H1 (cell line): Measurements from ENCODE around the gene ISY1. TPM values are rescaled to one million over a fixed set of nuclear protein-coding genes. Genes with fewer than 3 reads are reported as not detected.

Experiments
- CTCF ChIA-PET: fragments of 300-600 bp; sonication (Branson Sonifier 250); formaldehyde crosslinking; loops from one replicate; lab custom pipeline; 2021; ENCODE audit not compliant: partially characterized antibody; lab: Charles Lee
- POLR2A ChIA-PET: fragments of 300-600 bp; sonication (Branson Sonifier 250); formaldehyde crosslinking; loops from one replicate; lab custom pipeline; 2021; ENCODE audit warnings: inconsistent platforms; ENCODE audit not compliant: partially characterized antibody; lab: Charles Lee
- DNase-seq, 2 experiments: peaks; one replicate each; pipeline versions ENCODE4 v3.0.0 to v3.0.0-alpha.2; 2010 to 2022; ENCODE audit warnings: low spot score in 2 of 2, low read depth in 1 of 2, mixed read lengths in 1 of 2
- FAIRE-seq: peaks from 2 replicates; lab custom pipeline; 2011; peaks lifted over from hg19 to GRCh38; lab: Jason Lieb, UNC
- H2AFZ ChIP-seq: 2 replicates; pipeline ENCODE4 v1.8.1; 2012; ENCODE audit warnings: low read length, inconsistent platforms
- H2AK5ac ChIP-seq: 2 replicates; pipeline ENCODE4 v1.6.1; 2013; ENCODE audit warnings: low read depth, low read length
- H2BK120ac ChIP-seq: replicated peaks from 2 replicates; pipeline ENCODE3; 2013; ENCODE audit warnings: low read depth, low read length, inconsistent platforms
- H2BK12ac ChIP-seq: 2 replicates; pipeline ENCODE4 v1.6.1; 2013; ENCODE audit warnings: low read depth, low read length
- H2BK15ac ChIP-seq: 2 replicates; pipeline ENCODE4 v1.6.1; 2013; ENCODE audit warnings: low read length
- H2BK20ac ChIP-seq: 2 replicates; pipeline ENCODE4 v1.6.1; 2013; ENCODE audit warnings: low read length
- H2BK5ac ChIP-seq: 2 replicates; pipeline ENCODE4 v1.6.1; 2013; ENCODE audit warnings: low read depth, low read length
- H3K14ac ChIP-seq: 2 replicates; pipeline ENCODE4 v1.6.1; 2013; ENCODE audit warnings: inconsistent platforms; ENCODE audit not compliant: insufficient read length
- H3K18ac ChIP-seq: 2 replicates; pipeline ENCODE4 v1.6.1; 2013; ENCODE audit warnings: low read length; ENCODE audit errors: extremely low read depth
- H3K23ac ChIP-seq: 2 replicates; pipeline ENCODE4 v1.6.1; 2013; ENCODE audit warnings: inconsistent platforms; ENCODE audit not compliant: insufficient read length
- H3K23me2 ChIP-seq: 2 replicates; pipeline ENCODE4 v1.6.1; 2013; ENCODE audit warnings: low read depth, low read length
- H3K27ac ChIP-seq: 2 replicates; pipeline ENCODE4 v1.6.1; 2011; ENCODE audit warnings: low read depth, low read length, inconsistent platforms
- H3K27me3 ChIP-seq, 4 experiments: replicated peaks in 1 of 4; 1 replicate in 1 of 4; 2 replicates in 3 of 4; pipeline versions ENCODE4 v1.6.1 to v1.8.1; 2011 to 2013; ENCODE audit warnings: low read length in 3 of 4, mild to moderate bottlenecking in 3 of 4, inconsistent platforms in 2 of 4, mixed read lengths in 2 of 4, moderate library complexity in 1 of 4; ENCODE audit not compliant: control insufficient read depth in 3 of 4, insufficient read depth in 3 of 4; ENCODE audit errors: extremely low read depth in 1 of 4
- H3K36me3 ChIP-seq, 4 experiments: 2 replicates each; pipeline versions ENCODE4 v1.6.1 to v1.8.1; 2011 to 2013; ENCODE audit warnings: mild to moderate bottlenecking in 4 of 4, low read length in 3 of 4, moderate library complexity in 2 of 4, control low read depth in 1 of 4, inconsistent platforms in 1 of 4; ENCODE audit not compliant: insufficient read depth in 4 of 4, control insufficient read depth in 2 of 4
- H3K4ac ChIP-seq: replicated peaks from 2 replicates; pipeline ENCODE3; 2013; ENCODE audit warnings: low read length, low read depth, mixed read lengths, inconsistent platforms; ENCODE audit not compliant: insufficient read length
- H3K4me1 ChIP-seq, 4 experiments: replicated peaks in 1 of 4; 1 replicate in 1 of 4; 2 replicates in 3 of 4; pipeline versions ENCODE4 v1.6.1 to v1.8.1; 2011 to 2013; ENCODE audit warnings: low read length in 3 of 4, inconsistent platforms in 2 of 4, mixed read lengths in 1 of 4; ENCODE audit not compliant: insufficient read depth in 4 of 4, control insufficient read depth in 3 of 4
- H3K4me2 ChIP-seq, 2 experiments: 2 replicates each; pipeline versions ENCODE4 v1.6.1 to v1.8.1; 2011 to 2013; ENCODE audit warnings: low read depth in 2 of 2, low read length in 2 of 2, control low read depth in 1 of 2, inconsistent platforms in 1 of 2, mild to moderate bottlenecking in 1 of 2; ENCODE audit not compliant: insufficient read depth in 1 of 2
- H3K4me3 ChIP-seq, 4 experiments: fragments of 200-600, 300-600 bp in 1 of 4; sonication (generic), shearing (Covaris generic), sonication (Bioruptor Twin) in 1 of 4; 2 replicates each; pipeline versions ENCODE4 v1.5.1 to v1.8.1; 2011 to 2016; ENCODE audit warnings: low read length in 4 of 4, low read depth in 3 of 4, control low read depth in 2 of 4, inconsistent platforms in 2 of 4, mild to moderate bottlenecking in 2 of 4, mixed read lengths in 1 of 4, moderate library complexity in 1 of 4; ENCODE audit not compliant: insufficient read depth in 2 of 4; ENCODE audit errors: extremely low read depth in 1 of 4
- H3K56ac ChIP-seq: replicated peaks from 2 replicates; pipeline ENCODE3; 2013; ENCODE audit warnings: low read depth, mild to moderate bottlenecking, mixed read lengths, low read length, inconsistent platforms; ENCODE audit not compliant: insufficient read length
- H3K79me1 ChIP-seq: 2 replicates; pipeline ENCODE4 v1.6.1; 2013; ENCODE audit warnings: low read depth, low read length, control low read depth
- H3K79me2 ChIP-seq, 2 experiments: 2 replicates each; pipeline versions ENCODE4 v1.6.1 to v1.8.1; 2012 to 2013; ENCODE audit warnings: low read length in 2 of 2, mild to moderate bottlenecking in 2 of 2, inconsistent platforms in 1 of 2; ENCODE audit not compliant: insufficient read depth in 2 of 2, control insufficient read depth in 1 of 2
- H3K9ac ChIP-seq, 4 experiments: replicated peaks in 1 of 4; 1 replicate in 1 of 4; 2 replicates in 3 of 4; pipeline versions ENCODE4 v1.6.1 to v1.8.1; 2011 to 2013; ENCODE audit warnings: low read depth in 3 of 4, low read length in 3 of 4, control low read depth in 2 of 4, mild to moderate bottlenecking in 2 of 4, moderate library complexity in 2 of 4, inconsistent platforms in 1 of 4; ENCODE audit errors: extremely low read depth in 1 of 4
- H3K9me3 ChIP-seq, 2 experiments: 2 replicates each; pipeline versions ENCODE4 v1.6.1 to v1.8.1; 2012 to 2013; ENCODE audit warnings: mild to moderate bottlenecking in 2 of 2, moderate library complexity in 2 of 2, control low read depth in 1 of 2, inconsistent platforms in 1 of 2, low read depth in 1 of 2, low read length in 1 of 2, mixed read lengths in 1 of 2; ENCODE audit not compliant: insufficient read depth in 2 of 2
- H4K20me1 ChIP-seq, 2 experiments: replicated peaks in 1 of 2; 2 replicates each; pipeline versions ENCODE3 to v1.8.1; 2011 to 2013; ENCODE audit warnings: inconsistent platforms in 2 of 2, low read length in 2 of 2, mild to moderate bottlenecking in 1 of 2; ENCODE audit not compliant: insufficient read depth in 2 of 2, control insufficient read depth in 1 of 2
- H4K5ac ChIP-seq: 2 replicates; pipeline ENCODE4 v1.6.1; 2013; ENCODE audit warnings: low read length, low read depth, mixed read lengths, inconsistent platforms; ENCODE audit not compliant: insufficient read length
- H4K8ac ChIP-seq: 2 replicates; pipeline ENCODE4 v1.8.0; 2013; ENCODE audit warnings: mild to moderate bottlenecking, moderate library complexity, low read length, inconsistent platforms; ENCODE audit not compliant: insufficient read depth; ENCODE audit errors: extremely low read depth
- H4K91ac ChIP-seq: replicated peaks from 2 replicates; pipeline ENCODE3; 2013; ENCODE audit warnings: low read length, mixed read lengths, inconsistent platforms; ENCODE audit not compliant: insufficient read length
- ASH2L ChIP-seq: fragments of 200-600, 300-600 bp; sonication (generic); IDR thresholded peaks from one replicate; pipeline ENCODE4 v1.7.1; 2017; ENCODE audit warnings: low read length
- ATF3 ChIP-seq: IDR thresholded peaks from 2 replicates; pipeline ENCODE4 v1.6.1; 2011; ENCODE audit warnings: low read depth, mild to moderate bottlenecking, low read length; ENCODE audit not compliant: insufficient read depth
- CTBP2 ChIP-seq: IDR thresholded peaks from 2 replicates; pipeline ENCODE4 v1.7.0; 2011; ENCODE audit warnings: borderline replicate concordance, mild to moderate bottlenecking, moderate library complexity, mixed read lengths, low read length; ENCODE audit not compliant: insufficient read depth, insufficient read length
- GABPA ChIP-seq: IDR thresholded peaks from 2 replicates; pipeline ENCODE4 v1.6.1; 2011; ENCODE audit warnings: mild to moderate bottlenecking, low read length, moderate library complexity, borderline replicate concordance; ENCODE audit not compliant: insufficient read depth
- HDAC2 ChIP-seq, 2 experiments: fragments of 300-600 bp in 1 of 2; sonication (generic) in 1 of 2; IDR thresholded peaks; 2 replicates each; pipeline ENCODE4 v1.6.1; 2011 to 2012; ENCODE audit warnings: low read depth in 2 of 2, low read length in 2 of 2, mild to moderate bottlenecking in 2 of 2, moderate library complexity in 2 of 2, borderline replicate concordance in 1 of 2, inconsistent platforms in 1 of 2
- MAFK ChIP-seq: IDR thresholded peaks from 2 replicates; pipeline ENCODE4 v1.6.1; 2012; ENCODE audit warnings: low read depth, mild to moderate bottlenecking, improper control_type of control experiment, low read length
- PHF8 ChIP-seq: fragments of 200-600 bp; sonication (generic); conservative IDR thresholded peaks from 2 replicates; pipeline ENCODE4 v1.7.1; 2012; ENCODE audit warnings: low read depth, mild to moderate bottlenecking, inconsistent platforms, low read length, moderate library complexity
- RNF2 ChIP-seq: fragments of 200-900, 300-1000 bp; sonication (generic); IDR thresholded peaks from 2 replicates; pipeline ENCODE4 v1.7.1; 2016; ENCODE audit warnings: borderline replicate concordance, low read depth, mild to moderate bottlenecking, antibody characterized with exemption, low read length; ENCODE audit not compliant: poor library complexity, severe bottlenecking; ENCODE audit errors: missing control alignments
- SIX5 ChIP-seq: IDR thresholded peaks from 2 replicates; pipeline ENCODE4 v1.6.1; 2011; ENCODE audit warnings: mild to moderate bottlenecking, low read depth, low read length
- SRF ChIP-seq: IDR thresholded peaks from 2 replicates; pipeline ENCODE4 v1.6.1; 2011; ENCODE audit warnings: mild to moderate bottlenecking, low read depth, low read length, moderate library complexity
- TAF7 ChIP-seq: optimal IDR thresholded peaks from 2 replicates; pipeline ENCODE3; 2011; ENCODE audit warnings: low read depth, mild to moderate bottlenecking, inconsistent platforms, low read length, moderate library complexity, borderline replicate concordance
- WGBS, 2 experiments: shearing (Covaris generic) in 1 of 2; methylation state at CpG; one replicate each; pipeline versions ENCODE4 v1.1.6 to v1.1.7; 2013 to 2015; ENCODE audit warnings: low lambda C conversion rate in 2 of 2, mixed read lengths in 2 of 2, inconsistent platforms in 1 of 2, low coverage in 1 of 2, missing lambda C conversion rate in 1 of 2; ENCODE audit not compliant: insufficient replicate concordance in 2 of 2, insufficient coverage in 1 of 2, insufficient read length in 1 of 2; ENCODE audit errors: extremely low coverage in 1 of 2, missing lambda C conversion rate in 1 of 2; 5-methylcytosine and 5-hydroxymethylcytosine counted together
- polyA plus RNA-seq, 7 experiments: library from polyadenylated mRNA; depleted of rRNA in 3 of 7; stranded (reverse) in 5 of 7; unstranded in 2 of 7; fragments of >200 nt in 5 of 7; fragments of 200-250 nt in 2 of 7; gene quantifications; 1 replicate in 5 of 7; 2 replicates in 1 of 7; 4 replicates in 1 of 7; pipeline versions ENCODE4 v1.2.1 to v1.2.3, GENCODE V29; 2011 to 2013; ENCODE audit warnings: missing spikeins in 2 of 7, mixed read lengths in 2 of 7
- total RNA-seq: library from RNA; stranded (reverse); fragmentation: NEBNext Ultra II Directional; extraction: Animal tissue kit (Norgen Biotek cat#: 25700); gene quantifications from 2 replicates; pipeline ENCODE4 v1.2.1, GENCODE V29; 2021

Gene ISY1
- total and polyA plus RNA-seq, 2 of the 8 experiments (the other 6 are each of a cell fraction or from before 2014, with no cell fraction given) = 16.6 to 38.7 TPM

GRCh38 chr3:129207479-129207878, 46.6 kb upstream of the ISY1 start:
- H3K4me3 ChIP-seq = no peak overlapping the region
- H3K27ac ChIP-seq = no peak overlapping the region
- POLR2A ChIA-PET = interaction anchor here (1.1 kb wide), 1 partner anchor 23 kb away, joined by 3 read pairs; the partner anchor contains the start of gene CNBP
- no peaks in the 10 kb centered on the region for H3K79me1 ChIP-seq
- H2BK20ac ChIP-seq = no peak overlapping the region
- no peaks in the 10 kb centered on the region for H3K23me2 ChIP-seq
- H2BK120ac ChIP-seq = no peak overlapping the region
- no peak overlapping the region for H4K91ac ChIP-seq
- H3K4ac ChIP-seq = no peak overlapping the region
- no peaks in the 10 kb centered on the region for H3K4me1 ChIP-seq
- no peak overlapping the region for H3K18ac ChIP-seq
- no peak overlapping the region for H2AFZ ChIP-seq
- H3K9me3 ChIP-seq = no peaks in the 10 kb centered on the region
- no peak overlapping the region for H4K5ac ChIP-seq
- H4K8ac ChIP-seq = no peak overlapping the region
- 89% methylated on average over 4 of the region's 4 CpGs; no CpG with 5 or more reads in 1 of the 2 experiments for WGBS, 2 experiments
- no peaks in the 10 kb centered on the region for H3K27me3 ChIP-seq
- no peak overlapping the region for H3K14ac ChIP-seq
- no peak for FAIRE-seq
- no peak for DNase-seq
- H3K79me2 ChIP-seq = no peaks in the 10 kb centered on the region
- no peak overlapping the region for H3K56ac ChIP-seq
- no peak overlapping the region for H2BK15ac ChIP-seq
- no peak overlapping the region for H2AK5ac ChIP-seq
- no peaks in the 10 kb centered on the region for H4K20me1 ChIP-seq
- no peak overlapping the region for H3K23ac ChIP-seq
- H3K9ac ChIP-seq = no peak overlapping the region
- H2BK12ac ChIP-seq = no peak overlapping the region
- no peak overlapping the region for H3K4me2 ChIP-seq
- CTCF ChIA-PET = interaction anchor here (1.0 to 1.8 kb wide), 4 partner anchors 11 to 154 kb away, joined by 3 to 5 read pairs (median 4); no protein-coding TSS in a partner anchor
- no peaks in the 10 kb centered on the region for H3K36me3 ChIP-seq
- H2BK5ac ChIP-seq = no peak overlapping the region
- TF ChIP-seq ATF3 (no peak), GABPA (no peak), ASH2L (no peak), MAFK (no peak), TAF7 (no peak), SRF (no peak), HDAC2 (IDR thresholded peaks at IDR 0.05; ENCODE audit: borderline replicate concordance in 1 of 2, low read depth in 2 of 2, low read length in 2 of 2) (no peak), CTBP2 (no peak), SIX5 (no peak), RNF2 (no peak), PHF8 (no peak)
